Measurements from ENCODE around the gene OR51V1.

Gene OR51V1

GRCh38 chr11:5228124-5228523 lies 27.6 kb upstream of the OR51V1 start:
- Mint-ChIP-seq H3K27me3 (ENCODE audit: low read depth) (peaks cover 3% of the 10 kb centered on the region), H3K9me3 (no peaks in the 10 kb centered on the region), H3K4me3 (no peak overlapping the region), H3K27ac (peak overlapping the region in 1 of 3 experiments; percentile 9), H3K4me1 (no peaks in the 10 kb centered on the region), H3K36me3 (ENCODE audit: low read depth) (no peaks in the 10 kb centered on the region)
- TF ChIP-seq CTCF (IDR thresholded peaks at IDR 0.05; ENCODE audit: unreplicated experiment in 3 of 3): no peak

- Mint-ChIP-seq H3K9me3 (no peaks in the 10 kb centered on the region), H3K4me3 (no peak overlapping the region), H3K27me3 (ENCODE audit: low read depth) (peaks cover 3% of the 10 kb centered on the region), H3K27ac (peak overlapping the region in 1 of 3 experiments; percentile 9), H3K4me1 (no peaks in the 10 kb centered on the region), H3K36me3 (ENCODE audit: low read depth) (no peaks in the 10 kb centered on the region)
- no peak for TF ChIP-seq CTCF (IDR thresholded peaks at IDR 0.05; ENCODE audit: unreplicated experiment in 3 of 3)
These were observed 27.2 kb upstream of the OR51V1 start for GRCh38 chr11:5227681-5228080.

- H3K27ac Mint-ChIP-seq: peak within 1 kb of the TSS in 1 of 3 experiments; percentile 9
- no peaks in the 10 kb centered on the region for H3K36me3 Mint-ChIP-seq (ENCODE audit: low read depth)
- no peak for TF ChIP-seq CTCF (IDR thresholded peaks at IDR 0.05; ENCODE audit: unreplicated experiment in 3 of 3)
- no peaks in the 10 kb centered on the region for H3K4me1 Mint-ChIP-seq
- peaks cover 3% of the 10 kb centered on the region for H3K27me3 Mint-ChIP-seq (ENCODE audit: low read depth)
- H3K9me3 Mint-ChIP-seq: peaks cover 4% of the 10 kb centered on the region
- no peak within 1 kb of the TSS for H3K4me3 Mint-ChIP-seq
These were observed 26.3 kb upstream of the OR51V1 start, which contains the start of gene HBB for GRCh38 chr11:5226732-5227310. HBB (minus strand) TSS chr11:5227071; CDS start chr11:5227021, 50 bp downstream.

- H3K4me1 Mint-ChIP-seq: no peaks in the 10 kb centered on the region
- no peak overlapping the region for H3K4me3 Mint-ChIP-seq
- TF ChIP-seq CTCF (IDR thresholded peaks at IDR 0.05; ENCODE audit: unreplicated experiment in 3 of 3): no peak
- H3K27ac Mint-ChIP-seq: no peak overlapping the region
- peaks cover 4% of the 10 kb centered on the region for H3K9me3 Mint-ChIP-seq
- H3K27me3 Mint-ChIP-seq (ENCODE audit: low read depth): peaks cover 3% of the 10 kb centered on the region
- no peaks in the 10 kb centered on the region for H3K36me3 Mint-ChIP-seq (ENCODE audit: low read depth)
These were observed 25.0 kb upstream of the OR51V1 start for GRCh38 chr11:5225480-5225871.

GRCh38 chr11:5224538-5225479 lies 24.3 kb upstream of the OR51V1 start:
- H3K9me3 Mint-ChIP-seq: peaks cover 4% of the 10 kb centered on the region
- H3K27me3 Mint-ChIP-seq (ENCODE audit: low read depth): peaks cover 3% of the 10 kb centered on the region

More at GRCh38 chr11:5224538-5225479, 24.3 kb upstream of the OR51V1 start:
- H3K36me3 Mint-ChIP-seq (ENCODE audit: low read depth): no peaks in the 10 kb centered on the region
- H3K4me3 Mint-ChIP-seq: no peak overlapping the region
- H3K27ac Mint-ChIP-seq: no peak overlapping the region
- TF ChIP-seq CTCF (IDR thresholded peaks at IDR 0.05; ENCODE audit: unreplicated experiment in 3 of 3): no peak
- H3K4me1 Mint-ChIP-seq: no peaks in the 10 kb centered on the region

Measured in nephron (organoid).